Activated T-cell treated with anti-CD3 and anti-CD28 coated beads, Interleukin-2, amount 50 U/mL, for 72 hours (primary cell): ENCODE measurements around the gene CLNK. TPM values are rescaled to one million over a fixed set of nuclear protein-coding genes. Genes with fewer than 3 reads are reported as not detected.

ENCODE experiments used
- ATAC-seq, 2 donors: fragments of 150-1000 bp; cut with Tn5 transposase; replicated peaks in 1 of 2; 2 replicates each; pipeline ENCODE4 v1.10.0; 2021; ENCODE audit warnings: moderate library complexity in 2 of 2, mild to moderate bottlenecking in 1 of 2
- DNase-seq, 2 donors: peaks; one replicate each; pipeline ENCODE4 v3.0.0; 2021 to 2022; ENCODE audit warnings: mixed read lengths in 1 of 2
- H3K27ac Mint-ChIP-seq: one replicate; pipeline ENCODE4 v1.8.0; 2022; ENCODE audit warnings: mild to moderate bottlenecking, moderate library complexity, mixed read lengths
- H3K27me3 Mint-ChIP-seq: one replicate; pipeline ENCODE4 v1.8.0; 2022; ENCODE audit warnings: low read depth, mixed read lengths
- H3K36me3 Mint-ChIP-seq, 2 donors: one replicate each; pipeline ENCODE4 v1.8.0; 2022; ENCODE audit warnings: mixed read lengths in 2 of 2, mild to moderate bottlenecking in 1 of 2; ENCODE audit not compliant: insufficient read depth in 2 of 2
- H3K4me1 Mint-ChIP-seq: one replicate; pipeline ENCODE4 v1.8.0; 2022; ENCODE audit warnings: low read depth, mixed read lengths
- H3K4me3 Mint-ChIP-seq, 2 donors: one replicate each; pipeline ENCODE4 v1.8.0; 2022; ENCODE audit warnings: mild to moderate bottlenecking in 2 of 2, mixed read lengths in 2 of 2, moderate library complexity in 2 of 2
- H3K9me3 Mint-ChIP-seq, 2 donors: one replicate each; pipeline ENCODE4 v1.8.0; 2022; ENCODE audit warnings: mixed read lengths in 2 of 2
- total RNA-seq, 2 donors: library from RNA; stranded (reverse); gene quantifications; one replicate each; pipeline ENCODE4 v1.2.3, GENCODE V29; 2022

CLNK gene
- total RNA-seq, 2 donors from 2014 or later, result 0.05 to 0.55 TPM

DNA sequence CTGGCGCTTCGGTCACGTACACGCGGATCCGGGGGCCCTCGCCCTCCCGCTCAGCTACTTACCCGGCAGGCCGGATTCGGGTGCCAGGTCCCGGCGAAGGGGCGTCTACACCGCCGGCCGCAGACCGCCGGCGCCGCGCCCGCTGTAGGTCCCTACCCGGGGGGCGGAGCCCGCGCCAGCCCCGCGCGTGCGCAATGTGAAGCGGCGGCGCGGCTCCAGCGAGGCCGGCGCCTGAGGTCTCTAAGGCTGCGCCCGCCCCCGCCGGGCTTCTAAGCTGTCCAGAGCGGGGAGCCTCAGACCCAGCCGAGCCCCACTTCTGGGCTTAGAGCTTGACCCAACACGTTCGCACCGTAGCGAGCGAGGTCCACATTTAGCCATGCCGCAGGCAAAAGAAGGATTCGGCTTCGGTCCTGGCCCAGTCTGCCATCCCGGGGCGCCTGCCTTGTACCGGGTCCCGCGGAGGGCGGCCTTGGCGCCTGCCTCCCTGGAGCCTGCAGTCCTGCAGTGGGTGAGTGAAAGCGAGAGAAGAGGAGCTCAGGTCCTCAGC is 227.2 kb downstream of the CLNK start, which contains the start of gene ZNF518B:
Gene ZNF518B, minus strand, starts transcription at position 172 of the 547 bp plus-strand sequence. CDS start 11,098 bp downstream, outside the sequence.
- ATAC-seq, result peak; percentile 72 to 74
- H3K4me3 Mint-ChIP-seq, result peak within 1 kb of the TSS; percentile 92 to 94
- H3K4me1 Mint-ChIP-seq, result peaks cover 46% of the 10 kb centered on the region
- H3K27ac Mint-ChIP-seq, result peak within 1 kb of the TSS; percentile 86
- peak; percentile 82 to 88 for DNase-seq
- H3K27me3 Mint-ChIP-seq, result peaks cover 23% of the 10 kb centered on the region
- peaks cover 24 to 26% of the 10 kb centered on the region in 2 donors for H3K36me3 Mint-ChIP-seq
- peaks cover 0 to 4% of the 10 kb centered on the region in 2 donors for H3K9me3 Mint-ChIP-seq

DNA sequence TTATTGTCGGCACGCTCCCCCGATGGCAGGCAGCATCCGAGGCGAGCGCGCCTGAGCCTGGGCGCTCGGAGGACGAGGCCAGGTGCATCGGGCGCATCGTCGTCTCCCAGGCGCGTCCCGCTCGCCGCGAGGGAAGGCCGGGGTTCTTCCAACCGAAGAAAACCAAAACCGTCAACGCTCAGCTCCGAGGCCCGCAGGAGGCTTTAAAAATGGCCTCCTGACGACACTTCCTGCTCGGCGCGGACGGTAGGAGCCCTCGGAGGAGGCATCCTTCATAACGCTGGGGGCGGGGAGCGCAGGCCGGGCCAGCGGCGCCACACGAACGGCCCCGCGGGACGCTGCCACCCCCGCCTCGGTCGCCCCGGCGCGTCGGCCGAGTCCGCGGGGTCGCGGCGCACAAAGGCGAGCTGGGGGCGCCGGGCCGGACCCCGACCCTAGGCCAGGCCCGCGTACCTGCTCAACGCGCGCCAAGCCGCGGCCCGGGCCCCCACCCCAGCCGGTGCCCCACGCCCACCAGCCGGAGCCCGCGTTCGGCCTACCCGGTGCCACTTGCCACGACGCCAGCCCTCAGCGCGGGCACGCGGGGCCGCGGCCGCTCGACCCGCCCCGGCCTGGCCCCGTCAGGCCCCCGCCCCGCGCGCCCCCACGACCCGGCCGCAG is 227.8 kb downstream of the CLNK start:
- Mint-ChIP-seq H3K27ac (peak overlapping the region; percentile 86), H3K4me3 (peak overlapping the region; percentile 92 to 94), H3K27me3 (peaks cover 17% of the 10 kb centered on the region), H3K36me3 (peaks cover 24 to 30% of the 10 kb centered on the region in 2 donors), H3K9me3 (peaks cover 0 to 4% of the 10 kb centered on the region in 2 donors), H3K4me1 (peaks cover 45% of the 10 kb centered on the region)
- ATAC-seq (peak; percentile 65 to 66), DNase-seq (peak; percentile 71 to 78)

DNA sequence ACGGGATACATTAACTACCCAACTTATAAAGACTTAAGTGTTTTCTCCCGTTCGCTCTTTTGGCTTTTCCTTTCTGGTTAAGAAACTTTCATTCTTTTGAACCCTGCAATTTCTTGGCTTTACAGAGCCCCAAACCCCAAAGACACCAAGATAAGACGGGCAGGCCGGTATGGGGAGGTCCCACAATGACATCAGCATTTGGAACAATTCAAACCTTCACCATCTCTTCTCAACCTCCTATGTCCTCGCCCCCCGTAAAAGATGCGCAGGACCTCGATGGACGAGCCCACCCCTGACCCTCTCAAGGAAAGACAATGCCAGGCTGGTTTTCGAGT is 228.3 kb downstream of the CLNK start:
- DNase-seq (no peak), ATAC-seq (no peak)
- peaks cover 24 to 32% of the 10 kb centered on the region in 2 donors for H3K36me3 Mint-ChIP-seq
- H3K9me3 Mint-ChIP-seq, result peaks cover 0 to 4% of the 10 kb centered on the region in 2 donors
- H3K4me3 Mint-ChIP-seq, result peak overlapping the region; percentile 92 to 94
- H3K4me1 Mint-ChIP-seq, result peaks cover 41% of the 10 kb centered on the region
- peaks cover 14% of the 10 kb centered on the region for H3K27me3 Mint-ChIP-seq
- H3K27ac Mint-ChIP-seq, result peak overlapping the region; percentile 86

DNA sequence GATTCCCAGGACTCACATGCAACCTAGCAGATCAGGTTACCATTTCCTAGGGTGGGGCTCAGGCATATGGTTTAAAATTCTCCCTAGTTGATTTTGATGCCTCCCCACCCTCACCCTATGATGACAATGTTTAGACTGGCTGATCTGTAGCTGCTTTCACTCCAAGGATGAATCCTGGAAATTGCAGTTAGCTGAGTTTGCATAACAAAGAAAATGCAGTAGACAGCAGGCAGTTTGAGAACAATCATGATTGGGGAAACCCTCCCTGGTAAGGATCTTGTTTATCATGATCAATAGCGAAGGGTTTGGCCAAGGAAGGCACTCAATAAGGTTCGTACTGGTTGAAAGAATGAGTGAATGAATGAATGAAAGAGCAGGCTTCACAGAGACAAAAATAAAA is 229.4 kb downstream of the CLNK start:
- Mint-ChIP-seq H3K4me3 (peak overlapping the region in 1 of 2 donors; percentile 11), H3K9me3 (no peaks in the 10 kb centered on the region), H3K36me3 (peaks cover 25 to 38% of the 10 kb centered on the region in 2 donors), H3K27ac (no peak overlapping the region), H3K27me3 (peaks cover 14% of the 10 kb centered on the region), H3K4me1 (peaks cover 34% of the 10 kb centered on the region)
- DNase-seq, result no peak
- ATAC-seq, result no peak

DNA sequence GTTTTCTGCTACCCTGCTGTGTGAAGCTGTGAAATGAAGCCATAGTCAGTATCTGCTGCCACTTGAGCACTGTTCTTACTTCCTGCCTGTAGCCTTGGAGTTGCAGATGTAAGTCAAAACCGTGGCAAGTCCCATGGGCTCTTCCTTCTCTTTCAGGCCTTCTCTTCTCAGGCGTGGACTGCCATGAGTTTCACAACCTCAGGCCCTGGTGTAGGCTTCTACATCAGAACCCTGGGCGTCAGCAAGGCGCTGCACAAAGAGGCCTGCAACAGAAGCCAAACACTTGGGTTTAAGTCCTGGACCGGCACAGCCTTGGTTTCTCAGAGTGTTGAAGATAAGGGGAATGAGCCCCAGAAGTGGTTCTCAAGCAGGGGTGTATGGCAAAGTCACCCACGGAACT is 229.8 kb downstream of the CLNK start:
- Mint-ChIP-seq H3K4me3 (no peak overlapping the region), H3K36me3 (peaks cover 28 to 42% of the 10 kb centered on the region in 2 donors), H3K4me1 (peaks cover 30% of the 10 kb centered on the region), H3K27me3 (peaks cover 14% of the 10 kb centered on the region), H3K9me3 (peaks cover 1 to 3% of the 10 kb centered on the region in 2 donors), H3K27ac (no peak overlapping the region)
- DNase-seq, result no peak
- ATAC-seq, result no peak

DNA sequence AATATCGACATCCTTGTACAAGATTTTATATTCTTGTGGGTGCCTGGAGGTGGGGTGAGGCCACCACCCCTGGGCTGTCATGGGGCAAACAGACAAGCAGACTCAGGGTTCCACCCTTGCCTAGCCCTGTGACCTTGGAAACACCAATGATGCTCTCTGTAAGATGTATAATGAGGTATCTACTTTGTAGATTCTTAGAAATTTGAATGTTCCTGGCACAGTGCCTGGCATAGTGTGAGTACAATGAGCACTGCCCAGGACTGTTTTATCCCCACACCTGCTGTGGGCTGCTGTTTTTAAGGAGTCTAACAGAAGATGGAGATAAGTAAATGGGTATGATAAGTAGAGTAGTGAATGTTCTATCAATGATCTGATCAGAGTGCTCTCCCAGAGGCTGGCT is 230.4 kb downstream of the CLNK start:
- ATAC-seq (no peak), DNase-seq (no peak)
- peaks cover 5 to 6% of the 10 kb centered on the region in 2 donors for H3K9me3 Mint-ChIP-seq
- peaks cover 31 to 46% of the 10 kb centered on the region in 2 donors for H3K36me3 Mint-ChIP-seq
- peaks cover 8% of the 10 kb centered on the region for H3K27me3 Mint-ChIP-seq
- peaks cover 24% of the 10 kb centered on the region for H3K4me1 Mint-ChIP-seq
- no peak overlapping the region for H3K4me3 Mint-ChIP-seq
- no peak overlapping the region for H3K27ac Mint-ChIP-seq

DNA sequence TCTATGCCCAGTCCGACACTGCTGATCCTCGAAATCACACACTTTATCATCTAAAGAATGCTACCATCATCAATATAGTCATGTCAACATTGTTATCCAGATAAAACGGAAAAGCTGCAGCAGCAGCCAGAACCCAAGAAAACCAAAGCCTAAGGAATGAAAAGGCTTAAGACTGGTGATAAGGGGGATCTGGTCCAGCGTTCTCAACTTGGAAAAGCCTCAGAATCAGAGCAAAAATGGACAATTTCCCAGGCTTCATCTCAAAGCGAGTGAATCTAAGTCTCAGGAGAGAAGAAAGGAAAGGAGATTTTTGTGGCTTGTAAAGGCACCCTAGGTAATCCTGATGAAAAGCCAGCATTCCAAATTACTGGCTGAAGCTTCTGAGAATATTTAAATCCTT is 235.6 kb downstream of the CLNK start:
- DNase-seq (no peak), ATAC-seq (no peak)
- H3K4me1 Mint-ChIP-seq, result peaks cover 4% of the 10 kb centered on the region
- H3K27ac Mint-ChIP-seq, result no peak overlapping the region
- peaks cover 52 to 82% of the 10 kb centered on the region in 2 donors for H3K36me3 Mint-ChIP-seq
- peaks cover 10 to 31% of the 10 kb centered on the region in 2 donors for H3K9me3 Mint-ChIP-seq
- H3K4me3 Mint-ChIP-seq, result no peak overlapping the region
- H3K27me3 Mint-ChIP-seq, result no peaks in the 10 kb centered on the region

DNA sequence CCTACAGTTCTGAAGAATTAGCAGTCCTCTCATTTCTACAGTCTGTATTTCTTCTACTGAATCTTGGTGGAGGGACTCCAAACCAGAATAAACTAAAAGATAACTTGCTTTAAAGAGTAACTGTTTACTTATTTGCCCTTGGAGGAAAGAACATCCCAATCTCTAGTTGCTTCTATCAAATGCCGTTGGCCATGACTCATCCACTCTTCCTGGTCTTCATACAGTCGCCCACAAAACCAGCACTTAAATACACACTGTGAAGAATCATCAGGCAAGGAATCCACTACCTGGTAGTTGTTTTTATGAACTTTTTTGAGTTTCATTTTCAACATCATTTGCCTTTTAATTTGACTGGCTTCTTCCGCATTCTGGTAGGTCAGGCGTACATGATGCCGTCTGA is 241.6 kb downstream of the CLNK start:
- Mint-ChIP-seq H3K36me3 (peaks cover 40 to 51% of the 10 kb centered on the region in 2 donors), H3K27ac (no peak overlapping the region), H3K4me1 (peaks cover 10% of the 10 kb centered on the region), H3K9me3 (peaks cover 13 to 33% of the 10 kb centered on the region in 2 donors), H3K27me3 (no peaks in the 10 kb centered on the region), H3K4me3 (no peak overlapping the region)
- ATAC-seq (no peak), DNase-seq (no peak)

DNA sequence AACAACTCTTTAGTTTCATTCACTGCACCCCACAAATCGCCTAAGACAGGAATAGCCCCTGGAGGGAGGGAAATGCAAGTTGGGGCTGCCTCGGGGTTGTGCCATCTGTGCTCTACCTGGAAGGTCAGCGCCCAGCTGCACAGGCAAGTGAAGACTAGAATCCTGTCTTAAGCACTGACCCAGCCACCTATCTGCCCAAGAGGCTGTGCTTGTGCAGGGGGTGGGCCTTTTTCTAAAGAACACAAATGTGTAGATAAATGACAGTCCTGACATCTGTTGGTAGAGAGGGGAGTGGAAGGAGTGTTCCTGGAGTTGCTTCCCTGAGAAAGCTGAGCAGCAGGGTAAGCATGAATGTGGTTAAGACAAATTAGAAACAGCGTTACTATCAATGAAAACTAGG is 243.1 kb downstream of the CLNK start:
- no peak for ATAC-seq
- Mint-ChIP-seq H3K4me1 (peaks cover 6% of the 10 kb centered on the region), H3K9me3 (peaks cover 12 to 26% of the 10 kb centered on the region in 2 donors), H3K27ac (no peak overlapping the region), H3K4me3 (no peak overlapping the region), H3K36me3 (peaks cover 31 to 41% of the 10 kb centered on the region in 2 donors), H3K27me3 (no peaks in the 10 kb centered on the region)
- no peak for DNase-seq

DNA sequence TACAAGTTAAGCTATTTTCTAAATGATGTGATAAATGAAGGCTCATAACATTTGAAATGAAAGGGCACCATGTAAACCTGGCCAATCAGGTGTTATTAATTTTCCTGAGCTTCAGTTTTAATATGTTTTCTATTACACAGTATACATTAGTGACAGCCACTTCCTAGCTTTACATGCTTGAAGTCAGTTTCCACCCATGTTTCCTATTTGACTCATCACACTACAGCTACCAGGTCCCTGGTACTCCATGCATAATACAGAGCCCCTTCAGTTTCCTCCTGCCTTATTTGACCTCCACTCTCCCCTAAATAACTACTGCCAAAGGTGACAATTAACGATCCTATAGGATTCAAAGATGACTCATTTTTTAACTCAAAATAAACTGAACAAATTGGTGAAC is 245.6 kb downstream of the CLNK start:
- DNase-seq, result no peak
- H3K36me3 Mint-ChIP-seq, result peaks cover 13 to 16% of the 10 kb centered on the region in 2 donors
- no peak overlapping the region for H3K4me3 Mint-ChIP-seq
- no peak for ATAC-seq
- H3K27me3 Mint-ChIP-seq, result no peaks in the 10 kb centered on the region
- H3K9me3 Mint-ChIP-seq, result peaks cover 8 to 11% of the 10 kb centered on the region in 2 donors
- H3K4me1 Mint-ChIP-seq, result peaks cover 6% of the 10 kb centered on the region
- H3K27ac Mint-ChIP-seq, result no peak overlapping the region

DNA sequence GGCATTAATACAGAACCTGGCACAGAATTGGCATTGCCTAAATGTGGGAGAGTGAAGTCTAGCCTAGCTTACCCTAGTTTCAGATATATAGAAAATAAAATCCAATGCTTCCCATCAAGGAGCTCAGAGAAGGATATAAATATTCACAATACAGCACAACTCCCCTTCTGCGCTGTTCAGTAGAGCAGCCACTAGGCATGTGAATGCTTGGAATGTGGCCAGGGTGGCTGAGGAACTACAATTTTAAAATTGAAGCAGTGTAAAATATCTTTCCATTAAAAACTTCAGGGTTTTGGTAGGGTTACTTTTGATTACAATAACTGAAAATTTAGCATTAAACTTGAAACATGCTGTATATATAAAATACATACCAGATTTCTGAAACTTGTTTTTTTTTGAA is 246.8 kb downstream of the CLNK start:
- Mint-ChIP-seq H3K9me3 (peaks cover 1 to 6% of the 10 kb centered on the region in 2 donors), H3K4me3 (no peak overlapping the region), H3K36me3 (peaks cover 6 to 7% of the 10 kb centered on the region in 2 donors), H3K27ac (no peak overlapping the region), H3K4me1 (peaks cover 6% of the 10 kb centered on the region), H3K27me3 (no peaks in the 10 kb centered on the region)
- DNase-seq (no peak), ATAC-seq (no peak)
